SU-DHL-6 (cell line): ENCODE data around the gene PPARD.

Experiments
- H2AFZ ChIP-seq: fragments of 200-600 bp; sonication (generic); 2 replicates; pipeline ENCODE4 v1.6.1; 2014; ENCODE audit warnings: low read depth, mild to moderate bottlenecking, moderate library complexity, mixed read lengths, antibody characterized with exemption, low read length; ENCODE audit not compliant: severe bottlenecking
- H3F3A ChIP-seq: fragments of 200-600 bp; shearing (Covaris generic); 2 replicates; pipeline ENCODE4 v1.6.0; 2016; ENCODE audit warnings: antibody characterized with exemption, mild to moderate bottlenecking; ENCODE audit not compliant: insufficient read depth
- H3K27ac ChIP-seq: fragments of 200-600 bp; sonication (generic); 2 replicates; pipeline ENCODE4 v1.5.1; 2016; ENCODE audit warnings: low read depth, mild to moderate bottlenecking, low read length, moderate library complexity, mixed read lengths
- H3K27me3 ChIP-seq: fragments of 200-600 bp; sonication (generic), shearing (Covaris generic); 2 replicates; pipeline ENCODE4 v1.6.0; 2014; ENCODE audit warnings: mild to moderate bottlenecking, low read length
- H3K36me3 ChIP-seq: fragments of 200-600 bp; sonication (generic); 2 replicates; pipeline ENCODE4 v1.6.1; 2014; ENCODE audit warnings: mild to moderate bottlenecking, low read length, mixed read lengths
- H3K4me2 ChIP-seq: fragments of 300-600, 200-600 bp; shearing (Covaris generic), sonication (generic); 2 replicates; pipeline ENCODE4 v1.6.0; 2014; ENCODE audit warnings: low read length, low read depth, mild to moderate bottlenecking; ENCODE audit not compliant: poor library complexity, severe bottlenecking
- H3K4me3 ChIP-seq: fragments of 200-600 bp; sonication (generic); 2 replicates; pipeline ENCODE4 v1.5.1; 2014; ENCODE audit warnings: antibody characterized with exemption, low read length, mild to moderate bottlenecking, mixed read lengths; ENCODE audit not compliant: insufficient read depth, poor library complexity, severe bottlenecking
- H3K79me2 ChIP-seq: fragments of 200-600 bp; sonication (generic); 2 replicates; pipeline ENCODE4 v1.6.1; 2014; ENCODE audit warnings: mild to moderate bottlenecking, low read length, moderate library complexity; ENCODE audit not compliant: insufficient read depth
- H3K9ac ChIP-seq: fragments of 200-600 bp; sonication (generic); 2 replicates; pipeline ENCODE4 v1.7.0; 2014; ENCODE audit warnings: mild to moderate bottlenecking, low read length
- H3K9me2 ChIP-seq: fragments of 200-600 bp; sonication (generic); replicated peaks from 2 replicates; pipeline ENCODE4 v1.6.1; 2014; ENCODE audit warnings: low read length; ENCODE audit not compliant: insufficient read depth
- H3K9me3 ChIP-seq: fragments of 200-600 bp; sonication (generic); 2 replicates; pipeline ENCODE4 v1.6.1; 2014; ENCODE audit warnings: low read length, mixed read lengths; ENCODE audit not compliant: insufficient read depth
- H4K20me1 ChIP-seq: fragments of 200-600 bp; sonication (generic); 2 replicates; pipeline ENCODE4 v1.6.1; 2014; ENCODE audit warnings: low read depth, mild to moderate bottlenecking, antibody characterized with exemption, low read length, moderate library complexity, mixed read lengths
- CTCF ChIP-seq: fragments of 200-600 bp; sonication (generic); IDR thresholded peaks from one replicate; pipeline ENCODE4 v1.5.1; 2017; ENCODE audit warnings: antibody characterized with exemption, mild to moderate bottlenecking, low read length, moderate library complexity; ENCODE audit not compliant: insufficient read depth, poor library complexity, severe bottlenecking
- EZH2phosphoT487 ChIP-seq: fragments of 200-600 bp; sonication (generic), shearing (Covaris generic); conservative IDR thresholded peaks from 2 replicates; pipeline ENCODE4 v1.6.1; 2018; ENCODE audit warnings: mild to moderate bottlenecking, antibody characterized with exemption, low read length, moderate library complexity, mixed read lengths

Gene PPARD

GRCh38 chr6:35310265-35310831 lies 32.0 kb upstream of the PPARD start:
- Histone ChIP-seq H3K9ac (no peak overlapping the region), H3K27me3 (no peaks in the 10 kb centered on the region), H3K4me3 (no peak overlapping the region), H4K20me1 (no peaks in the 10 kb centered on the region), H3K9me2 (no peaks in the 10 kb centered on the region), H3K4me2 (no peak overlapping the region), H3K9me3 (no peaks in the 10 kb centered on the region), H3K27ac (no peak overlapping the region), H2AFZ (no peak overlapping the region), H3K79me2 (no peaks in the 10 kb centered on the region), H3K36me3 (no peaks in the 10 kb centered on the region), H3F3A (peaks cover 18% of the 10 kb centered on the region)
- no peak for TF ChIP-seq EZH2phosphoT487
- TF ChIP-seq CTCF: no peak

- Histone ChIP-seq H3K9me2 (no peaks in the 10 kb centered on the region), H3K4me2 (peak overlapping the region; percentile 34), H3K79me2 (no peaks in the 10 kb centered on the region), H3K4me3 (no peak overlapping the region), H3K9ac (peak overlapping the region; percentile 37), H4K20me1 (no peaks in the 10 kb centered on the region), H3K9me3 (no peaks in the 10 kb centered on the region), H3F3A (peaks cover 20% of the 10 kb centered on the region), H3K27me3 (no peaks in the 10 kb centered on the region), H2AFZ (peak overlapping the region; percentile 31), H3K27ac (peak overlapping the region; percentile 55), H3K36me3 (no peaks in the 10 kb centered on the region)
- TF ChIP-seq EZH2phosphoT487: no peak
- no peak for TF ChIP-seq CTCF
Measured at GRCh38 chr6:35311390-35312075, 30.8 kb upstream of the PPARD start.

- H3K9ac ChIP-seq: peak overlapping the region; percentile 37; the same call in 1 of the 2 replicates
- peak overlapping the region; percentile 55 for H3K27ac ChIP-seq
- no peaks in the 10 kb centered on the region for H3K9me3 ChIP-seq
- no peak overlapping the region for H3K4me3 ChIP-seq
- H3K4me2 ChIP-seq: no peak overlapping the region
- H3F3A ChIP-seq: peaks cover 20% of the 10 kb centered on the region
- no peaks in the 10 kb centered on the region; the same call in 1 of the 2 replicates for H3K36me3 ChIP-seq
- no peaks in the 10 kb centered on the region for H3K27me3 ChIP-seq
- H4K20me1 ChIP-seq: no peaks in the 10 kb centered on the region
- H3K9me2 ChIP-seq: no peaks in the 10 kb centered on the region
- H2AFZ ChIP-seq: no peak overlapping the region
- TF ChIP-seq CTCF (no peak), EZH2phosphoT487 (no peak)
- no peaks in the 10 kb centered on the region for H3K79me2 ChIP-seq
Measured at GRCh38 chr6:35312076-35312800, 30.1 kb upstream of the PPARD start.
